CD4-positive, alpha-beta memory T cell (primary cell): ENCODE data around the gene ZBTB20. TPM values are rescaled to one million over a fixed set of nuclear protein-coding genes. Genes with fewer than 3 reads are reported as not detected.
A peak's percentile ranks its signal among the peaks of the same experiment; 100 is the strongest.

Experiments
- CTCF ChIA-PET: fragments of 350-600 bp; sonication (Branson Sonifier 250); formaldehyde crosslinking; loops from one replicate; lab custom pipeline; 2021; ENCODE audit warnings: inconsistent platforms; ENCODE audit not compliant: partially characterized antibody; lab: Charles Lee
- POLR2A ChIA-PET: fragments of 350-600 bp; sonication (Branson Sonifier 250); formaldehyde crosslinking; loops from one replicate; lab custom pipeline; 2021; ENCODE audit not compliant: partially characterized antibody; lab: Charles Lee
- DNase-seq, 5 donors: peaks; one replicate each; pipeline versions ENCODE4 v3.0.0 to v3.0.0-alpha.2; 2020 to 2022; ENCODE audit warnings: mixed read lengths in 1 of 5
- H3K27ac ChIP-seq: one replicate; pipeline ENCODE4 v1.7.0; 2013; ENCODE audit warnings: low read depth, low read length
- H3K27me3 ChIP-seq: 2 replicates; pipeline ENCODE4 v1.7.0; 2013; ENCODE audit warnings: mild to moderate bottlenecking, low read length, moderate library complexity; ENCODE audit not compliant: insufficient read depth
- H3K36me3 ChIP-seq: 2 replicates; pipeline ENCODE4 v1.7.0; 2013; ENCODE audit warnings: mild to moderate bottlenecking, low read length, moderate library complexity; ENCODE audit not compliant: insufficient read depth
- H3K4me1 ChIP-seq: 2 replicates; pipeline ENCODE4 v1.7.0; 2013; ENCODE audit warnings: mild to moderate bottlenecking, low read length, moderate library complexity; ENCODE audit not compliant: insufficient read depth
- H3K4me3 ChIP-seq, 2 donors: one replicate each; pipeline ENCODE4 v1.7.0; 2013; ENCODE audit warnings: low read length in 2 of 2, mild to moderate bottlenecking in 1 of 2
- H3K9me3 ChIP-seq, 2 donors: one replicate each; pipeline ENCODE4 v1.7.0; 2013; ENCODE audit warnings: low read length in 2 of 2, control low read depth in 1 of 2; ENCODE audit not compliant: control insufficient read depth in 1 of 2
- H3K27ac Mint-ChIP-seq, 7 donors: one replicate each; pipeline ENCODE4 v1.8.0; 2020 to 2021; ENCODE audit warnings: mixed read lengths in 7 of 7, mild to moderate bottlenecking in 6 of 7, inconsistent platforms in 3 of 7, moderate library complexity in 3 of 7
- H3K27me3 Mint-ChIP-seq, 2 donors: one replicate each; pipeline ENCODE4 v1.8.0; 2020 to 2021; ENCODE audit warnings: mixed read lengths in 2 of 2
- H3K36me3 Mint-ChIP-seq, 2 donors: one replicate each; pipeline ENCODE4 v1.8.0; 2020 to 2021; ENCODE audit warnings: mixed read lengths in 2 of 2, inconsistent platforms in 1 of 2, mild to moderate bottlenecking in 1 of 2
- H3K4me1 Mint-ChIP-seq, 4 donors: one replicate each; pipeline ENCODE4 v1.8.0; 2020 to 2021; ENCODE audit warnings: mixed read lengths in 4 of 4, mild to moderate bottlenecking in 1 of 4
- H3K4me3 Mint-ChIP-seq, 8 donors: one replicate each; pipeline ENCODE4 v1.8.0; 2020 to 2021; ENCODE audit warnings: mixed read lengths in 8 of 8, mild to moderate bottlenecking in 7 of 8, moderate library complexity in 6 of 8, inconsistent platforms in 3 of 8
- H3K9me3 Mint-ChIP-seq, 8 donors: one replicate each; pipeline ENCODE4 v1.8.0; 2020 to 2021; ENCODE audit warnings: mixed read lengths in 8 of 8, mild to moderate bottlenecking in 5 of 8, inconsistent platforms in 3 of 8, moderate library complexity in 1 of 8
- intact Hi-C: fragments of 100-400 bp; cut with micrococcal nuclease; formaldehyde crosslinking; loops from one replicate; pipeline ENCODE4 v1.15.1; 2023
- polyA plus RNA-seq, 2 donors: library from polyadenylated mRNA; unstranded; fragments of 300-500 nt; fragmentation: Illumina TruSeq; gene quantifications; one replicate each; pipeline ENCODE4 v1.2.3, GENCODE V29; 2021
- total RNA-seq, 2 experiments: library from RNA; stranded (reverse); gene quantifications; one replicate each; pipeline ENCODE4 v1.2.3, GENCODE V29; 2021

Gene ZBTB20
- total and polyA plus RNA-seq, 4 experiments from 2014 or later, result 21.9 to 58.4 (median 41.4) TPM

- POLR2A ChIA-PET, result no interaction called here
- DNase-seq, result no peak
- Mint-ChIP-seq H3K9me3 (no peaks in the 10 kb centered on the region), H3K36me3 (peaks cover 1 to 14% of the 10 kb centered on the region in 2 donors), H3K4me1 (peaks cover 4 to 11% (median 6%) of the 10 kb centered on the region in 4 donors), H3K27ac (no peak overlapping the region), H3K4me3 (no peak overlapping the region), H3K27me3 (no peaks in the 10 kb centered on the region)
- CTCF ChIA-PET, result interaction anchor here (0.9 kb wide), 1 partner anchor 173 kb away, joined by 3 read pairs; no protein-coding TSS in a partner anchor
- intact Hi-C loops, result no loop called here
- no peaks in the 10 kb centered on the region for H3K36me3 ChIP-seq
- H3K27me3 ChIP-seq, result no peaks in the 10 kb centered on the region
- no peak overlapping the region for H3K4me3 ChIP-seq
- H3K27ac ChIP-seq, result no peak overlapping the region
- no peaks in the 10 kb centered on the region for H3K9me3 ChIP-seq
- no peaks in the 10 kb centered on the region for H3K4me1 ChIP-seq
Observed at GRCh38 chr3:114700637-114701234, 446.4 kb downstream of the ZBTB20 start.

GRCh38 chr3:114698146-114699105 lies 448.7 kb downstream of the ZBTB20 start:
- CTCF ChIA-PET, result no interaction called here
- DNase-seq, result no peak
- peaks cover 4 to 8% (median 5%) of the 10 kb centered on the region in 4 donors for H3K4me1 Mint-ChIP-seq
- no peak overlapping the region for H3K27ac Mint-ChIP-seq
- H3K27ac ChIP-seq, result no peak overlapping the region
- H3K27me3 ChIP-seq, result no peaks in the 10 kb centered on the region
- H3K9me3 Mint-ChIP-seq, result no peaks in the 10 kb centered on the region
- intact Hi-C loops, result no loop called here
- no peaks in the 10 kb centered on the region for H3K27me3 Mint-ChIP-seq
- no peak overlapping the region for H3K4me3 ChIP-seq
- no peaks in the 10 kb centered on the region for H3K36me3 ChIP-seq
- H3K36me3 Mint-ChIP-seq, result peaks cover 1 to 4% of the 10 kb centered on the region in 2 donors
- H3K4me3 Mint-ChIP-seq, result no peak overlapping the region
- POLR2A ChIA-PET, result no interaction called here
- no peaks in the 10 kb centered on the region for H3K4me1 ChIP-seq
- no peaks in the 10 kb centered on the region for H3K9me3 ChIP-seq

- Mint-ChIP-seq H3K4me1 (peaks cover 4 to 16% (median 12%) of the 10 kb centered on the region in 4 donors), H3K27ac (peak overlapping the region in 1 of 7 donors; percentile 18), H3K9me3 (no peaks in the 10 kb centered on the region), H3K36me3 (peaks cover 9 to 11% of the 10 kb centered on the region in 2 donors), H3K27me3 (no peaks in the 10 kb centered on the region), H3K4me3 (no peak overlapping the region)
- Histone ChIP-seq H3K27me3 (no peaks in the 10 kb centered on the region), H3K36me3 (no peaks in the 10 kb centered on the region), H3K4me3 (no peak overlapping the region), H3K9me3 (no peaks in the 10 kb centered on the region), H3K27ac (no peak overlapping the region), H3K4me1 (no peaks in the 10 kb centered on the region)
- intact Hi-C loops, result no loop called here
- no peak for DNase-seq
- ChIA-PET CTCF (no interaction called here), POLR2A (no interaction called here)
Observed at GRCh38 chr3:114697401-114697800, 449.7 kb downstream of the ZBTB20 start.

- H3K36me3 ChIP-seq, result no peaks in the 10 kb centered on the region
- ChIA-PET POLR2A (no interaction called here), CTCF (no interaction called here)
- H3K4me3 ChIP-seq, result no peak overlapping the region
- H3K4me1 ChIP-seq, result no peaks in the 10 kb centered on the region
- Mint-ChIP-seq H3K9me3 (no peaks in the 10 kb centered on the region), H3K27me3 (no peaks in the 10 kb centered on the region), H3K4me1 (peaks cover 11 to 22% (median 17%) of the 10 kb centered on the region in 4 donors), H3K36me3 (peaks cover 18 to 28% of the 10 kb centered on the region in 2 donors), H3K4me3 (no peak overlapping the region), H3K27ac (no peak overlapping the region)
- H3K27ac ChIP-seq, result no peak overlapping the region
- H3K9me3 ChIP-seq, result no peaks in the 10 kb centered on the region
- no peak for DNase-seq
- no peaks in the 10 kb centered on the region for H3K27me3 ChIP-seq
- intact Hi-C loops, result no loop called here
Observed at GRCh38 chr3:114694251-114694650, 452.8 kb downstream of the ZBTB20 start.

- intact Hi-C loops, result no loop called here
Observed at GRCh38 chr3:114691871-114692270, 455.2 kb downstream of the ZBTB20 start.

GRCh38 chr3:114690911-114691310 lies 456.2 kb downstream of the ZBTB20 start:
- Mint-ChIP-seq H3K27me3 (no peaks in the 10 kb centered on the region), H3K36me3 (peaks cover 19 to 45% of the 10 kb centered on the region in 2 donors), H3K4me3 (no peak overlapping the region), H3K27ac (no peak overlapping the region), H3K4me1 (peaks cover 12 to 28% (median 21%) of the 10 kb centered on the region in 4 donors), H3K9me3 (no peaks in the 10 kb centered on the region)
- H3K9me3 ChIP-seq, result no peaks in the 10 kb centered on the region
- H3K27me3 ChIP-seq, result no peaks in the 10 kb centered on the region
- no peak for DNase-seq
- POLR2A ChIA-PET, result no interaction called here
- no peaks in the 10 kb centered on the region for H3K36me3 ChIP-seq
- peaks cover 6% of the 10 kb centered on the region for H3K4me1 ChIP-seq
- H3K27ac ChIP-seq, result no peak overlapping the region
- H3K4me3 ChIP-seq, result no peak overlapping the region
- CTCF ChIA-PET, result no interaction called here
- intact Hi-C loops, result no loop called here

More at GRCh38 chr3:114691871-114692270, 455.2 kb downstream of the ZBTB20 start:
- Histone ChIP-seq H3K27ac (no peak overlapping the region), H3K4me3 (no peak overlapping the region), H3K4me1 (peaks cover 4% of the 10 kb centered on the region), H3K27me3 (no peaks in the 10 kb centered on the region), H3K36me3 (no peaks in the 10 kb centered on the region), H3K9me3 (no peaks in the 10 kb centered on the region)
- POLR2A ChIA-PET, result no interaction called here
- DNase-seq, result peak in 1 of 5 donors; percentile 2
- H3K36me3 Mint-ChIP-seq, result peaks cover 18 to 40% of the 10 kb centered on the region in 2 donors
- H3K27me3 Mint-ChIP-seq, result no peaks in the 10 kb centered on the region
- no peaks in the 10 kb centered on the region for H3K9me3 Mint-ChIP-seq
- CTCF ChIA-PET, result no interaction called here
- peak overlapping the region in 1 of 7 donors; percentile 2 for H3K27ac Mint-ChIP-seq
- H3K4me1 Mint-ChIP-seq, result peaks cover 13 to 28% (median 17%) of the 10 kb centered on the region in 4 donors
- peak overlapping the region in 1 of 8 donors; percentile 18 for H3K4me3 Mint-ChIP-seq

GRCh38 chr3:114687151-114687550 lies 459.9 kb downstream of the ZBTB20 start:
- POLR2A ChIA-PET, result no interaction called here
- intact Hi-C loops, result no loop called here
- no peaks in the 10 kb centered on the region for H3K9me3 ChIP-seq
- no peak overlapping the region for H3K27ac Mint-ChIP-seq
- no peaks in the 10 kb centered on the region for H3K9me3 Mint-ChIP-seq
- H3K36me3 Mint-ChIP-seq, result peaks cover 14 to 47% of the 10 kb centered on the region in 2 donors
- H3K27ac ChIP-seq, result no peak overlapping the region
- no peaks in the 10 kb centered on the region for H3K36me3 ChIP-seq
- no peak overlapping the region for H3K4me3 ChIP-seq
- CTCF ChIA-PET, result no interaction called here
- peaks cover 6% of the 10 kb centered on the region for H3K4me1 ChIP-seq
- no peak overlapping the region for H3K4me3 Mint-ChIP-seq
- no peaks in the 10 kb centered on the region for H3K27me3 Mint-ChIP-seq
- H3K4me1 Mint-ChIP-seq, result peaks cover 10 to 15% (median 12%) of the 10 kb centered on the region in 4 donors
- no peaks in the 10 kb centered on the region for H3K27me3 ChIP-seq
- DNase-seq, result no peak
